Endothelial cell of umbilical vein (primary cell): Measurements from ENCODE around the gene ITGA2. TPM values are rescaled to one million over a fixed set of nuclear protein-coding genes. Genes with fewer than 3 reads are reported as not detected.

ENCODE experiments used
- BruUV-seq: library from RNA; stranded (reverse); fragments of 400-500 nt; replicated peaks from 2 replicates; lab custom pipeline; 2021; lab: Mats Ljungman, UMichigan
- CTCF ChIA-PET: fragments of 300-600, 350-600 bp; sonication (Branson Sonifier 250); formaldehyde crosslinking; loops from one replicate; lab custom pipeline; 2021; ENCODE audit warnings: antibody characterized with exemption, inconsistent platforms; lab: Charles Lee
- POLR2A ChIA-PET: fragments of 300-600, 350-600 bp; sonication (Branson Sonifier 250); formaldehyde crosslinking; loops from one replicate; lab custom pipeline; 2021; ENCODE audit warnings: antibody characterized with exemption, inconsistent platforms; lab: Charles Lee
- DNase-seq: peaks from one replicate; pipeline ENCODE4 v3.0.0-alpha.2; 2011; ENCODE audit warnings: low read depth, low spot score
- FAIRE-seq: peaks from 2 replicates; lab custom pipeline; 2011; peaks lifted over from hg19 to GRCh38; lab: Jason Lieb, UNC
- H2AFZ ChIP-seq: 2 replicates; pipeline ENCODE4 v1.6.0; 2012; ENCODE audit warnings: low read depth, low read length, control low read depth, inconsistent platforms
- H3K27ac ChIP-seq: 2 replicates; pipeline ENCODE4 v1.5.1; 2011; ENCODE audit warnings: low read depth, mild to moderate bottlenecking, control low read depth, low read length, moderate library complexity; ENCODE audit not compliant: insufficient read depth
- H3K27me3 ChIP-seq, 2 experiments: 2 replicates each; pipeline versions ENCODE4 v1.6.0 to v1.6.1; 2011; ENCODE audit warnings: low read length in 2 of 2, mixed read lengths in 1 of 2; ENCODE audit not compliant: control insufficient read depth in 2 of 2, insufficient read depth in 2 of 2
- H3K36me3 ChIP-seq, 2 experiments: 2 replicates in 1 of 2; 3 replicates in 1 of 2; pipeline ENCODE4 v1.5.1; 2011; ENCODE audit warnings: low read length in 2 of 2, mild to moderate bottlenecking in 1 of 2, moderate library complexity in 1 of 2; ENCODE audit not compliant: control insufficient read depth in 2 of 2, insufficient read depth in 2 of 2; ENCODE audit errors: extremely low read depth in 1 of 2
- H3K4me1 ChIP-seq: 3 replicates; pipeline ENCODE4 v1.5.1; 2011; ENCODE audit warnings: mild to moderate bottlenecking, low read length; ENCODE audit not compliant: control insufficient read depth, insufficient read depth; ENCODE audit errors: extremely low read depth
- H3K4me2 ChIP-seq: 2 replicates; pipeline ENCODE4 v1.6.1; 2011; ENCODE audit warnings: low read length, control low read depth, mixed read lengths; ENCODE audit not compliant: insufficient read depth
- H3K4me3 ChIP-seq, 3 experiments: fragments of 200-600 bp in 1 of 3; sonication (generic), shearing (Covaris generic) in 1 of 3; replicated peaks in 1 of 3; 2 replicates each; pipeline ENCODE4 v1.5.1; 2011 to 2016; ENCODE audit warnings: control low read depth in 3 of 3, low read length in 3 of 3, mild to moderate bottlenecking in 2 of 3, inconsistent platforms in 1 of 3, low read depth in 1 of 3, moderate library complexity in 1 of 3; ENCODE audit not compliant: insufficient read depth in 1 of 3
- H3K79me2 ChIP-seq: 2 replicates; pipeline ENCODE4 v1.6.0; 2012; ENCODE audit warnings: low read length, inconsistent platforms; ENCODE audit not compliant: control insufficient read depth, insufficient read depth
- H3K9ac ChIP-seq: replicated peaks from 2 replicates; pipeline ENCODE3; 2011; ENCODE audit warnings: low read length, control low read depth; ENCODE audit not compliant: insufficient read depth; ENCODE audit errors: extremely low read depth
- H3K9me1 ChIP-seq: replicated peaks from 3 replicates; pipeline ENCODE4 v1.6.0; 2011; ENCODE audit warnings: mild to moderate bottlenecking, low read length; ENCODE audit not compliant: control insufficient read depth, insufficient read depth; ENCODE audit errors: extremely low read depth
- H3K9me3 ChIP-seq: replicated peaks from 2 replicates; pipeline ENCODE4 v1.5.1; 2012; ENCODE audit warnings: low read length, inconsistent platforms; ENCODE audit not compliant: control insufficient read depth, insufficient read depth
- H4K20me1 ChIP-seq: replicated peaks from 2 replicates; pipeline ENCODE3; 2011; ENCODE audit warnings: mild to moderate bottlenecking, low read length; ENCODE audit not compliant: control insufficient read depth, insufficient read depth; ENCODE audit errors: extremely low read depth
- CTCF ChIP-seq, 2 donors: IDR thresholded peaks; 1 replicate in 1 of 2; 2 replicates in 1 of 2; pipeline ENCODE4 v1.5.1; 2011; ENCODE audit warnings: low read length in 2 of 2, mild to moderate bottlenecking in 2 of 2, moderate library complexity in 2 of 2, control low read depth in 1 of 2, inconsistent platforms in 1 of 2, low read depth in 1 of 2; ENCODE audit not compliant: insufficient read depth in 1 of 2; ENCODE audit errors: extremely low read depth in 1 of 2
- EZH2 ChIP-seq: IDR thresholded peaks from 2 replicates; pipeline ENCODE4 v1.6.1; 2012; ENCODE audit warnings: borderline replicate concordance, low read depth, mild to moderate bottlenecking, moderate library complexity, low read length, inconsistent platforms; ENCODE audit not compliant: severe bottlenecking
- FOS ChIP-seq: IDR thresholded peaks from 2 replicates; pipeline ENCODE4 v1.6.1; 2011; ENCODE audit warnings: mild to moderate bottlenecking, low read length, moderate library complexity, borderline replicate concordance; ENCODE audit not compliant: insufficient read depth
- GATA2 ChIP-seq: IDR thresholded peaks from 2 replicates; pipeline ENCODE4 v1.7.0; 2011; ENCODE audit warnings: low read depth, mild to moderate bottlenecking, moderate library complexity, mixed read lengths, low read length; ENCODE audit not compliant: insufficient read length, insufficient read depth
- JUN ChIP-seq: IDR thresholded peaks from 2 replicates; pipeline ENCODE4 v1.6.1; 2011; ENCODE audit warnings: borderline replicate concordance, low read depth; ENCODE audit not compliant: insufficient read length, insufficient read depth
- MAX ChIP-seq: IDR thresholded peaks from 2 replicates; pipeline ENCODE4 v1.6.1; 2011; ENCODE audit not compliant: insufficient read depth, insufficient read length
- MYC ChIP-seq: IDR thresholded peaks from one replicate; pipeline ENCODE4 v1.6.1; 2011; ENCODE audit warnings: mild to moderate bottlenecking, low read depth, low read length
- POLR2A ChIP-seq: IDR thresholded peaks from 2 replicates; pipeline ENCODE4 v1.6.1; 2012; ENCODE audit warnings: low read depth, mild to moderate bottlenecking, control low read depth, low read length
- POLR2AphosphoS5 ChIP-seq: IDR thresholded peaks from 2 replicates; pipeline ENCODE4 v1.6.1; 2012; ENCODE audit warnings: low read depth, mild to moderate bottlenecking, control low read depth, low read length, moderate library complexity; ENCODE audit not compliant: insufficient read depth
- dilution Hi-C: fragments of 300-500 bp; cut with MboI; formaldehyde crosslinking; loops from one replicate; pipeline ENCODE4 v1.15.0; 2019; ENCODE audit warnings: low sequenced_read_pairs; ENCODE audit not compliant: extremely low pct_ligation_motif_present
- intact Hi-C: fragments of 100-400 bp; cut with micrococcal nuclease; formaldehyde crosslinking; loops from one replicate; pipeline ENCODE4 v1.10.0; 2022
- polyA plus RNA-seq, 4 experiments: library from polyadenylated mRNA; depleted of rRNA in 3 of 4; stranded (reverse) in 3 of 4; unstranded in 1 of 4; fragments of >200 nt; gene quantifications; 2 replicates each; pipeline versions ENCODE4 v1.2.1 to v1.2.3, GENCODE V29; 2011 to 2012; ENCODE audit warnings: missing spikeins in 1 of 4
- total RNA-seq: library from RNA; stranded (reverse); gene quantifications from 2 replicates; pipeline ENCODE4 v1.2.3, GENCODE V29; 2021

The ITGA2 gene
- total and polyA plus RNA-seq, 2 donors (not counting 3 experiments of a cell fraction or from before 2014, with no cell fraction given), result 11.2 to 62.3 TPM

- DNase-seq (peak; percentile 94), FAIRE-seq (peak; percentile 83)
- H3K27me3 ChIP-seq, result no peaks in the 10 kb centered on the region
- dilution Hi-C loops, result no loop called here
- H3K9me3 ChIP-seq, result no peaks in the 10 kb centered on the region
- H3K9me1 ChIP-seq, result no peaks in the 10 kb centered on the region
- H3K36me3 ChIP-seq, result no peaks in the 10 kb centered on the region
- intact Hi-C loops, result loop anchor here (1.0 kb wide), 1 partner anchor 309 kb away; no protein-coding TSS in a partner anchor
- H3K4me1 ChIP-seq, result peaks cover 16% of the 10 kb centered on the region
- no peak within 1 kb of the TSS for H3K27ac ChIP-seq
- no peaks in the 10 kb centered on the region for H4K20me1 ChIP-seq
- CTCF ChIA-PET, result interaction anchor here (0.7 to 1.3 kb wide), 10 partner anchors 13 to 1407 kb away, joined by 3 to 18 read pairs (median 3); no protein-coding TSS in a partner anchor
- H3K9ac ChIP-seq, result peak within 1 kb of the TSS; percentile 39
- H3K4me3 ChIP-seq, result peak within 1 kb of the TSS; percentile 67 to 88 (median 71)
- no peak for TF ChIP-seq GATA2
- TF ChIP-seq POLR2A, result peak; percentile 96
- TF ChIP-seq POLR2AphosphoS5, result peak; percentile 95
- H3K79me2 ChIP-seq, result peaks cover 1% of the 10 kb centered on the region
- POLR2A ChIA-PET, result interaction anchor here (1.0 kb wide), 2 partner anchors 120 to 161 kb away, joined by 3 read pairs; partner anchors contain the start of gene ITGA2
- peak within 1 kb of the TSS; percentile 67 for H2AFZ ChIP-seq
- peak within 1 kb of the TSS; percentile 96 for H3K4me2 ChIP-seq
- BruUV-seq, result no TSS peak
Measured at GRCh38 chr5:53109443-53110127, 120.4 kb downstream of the ITGA2 start, which contains the start of gene MOCS2. MOCS2 (minus strand) TSS chr5:53109757; CDS start chr5:53107174, 2,583 bp downstream.

GRCh38 chr5:53110156-53110555 lies 121.0 kb downstream of the ITGA2 start:
- peak overlapping the region; percentile 64 for H2AFZ ChIP-seq
- H3K4me1 ChIP-seq, result peaks cover 16% of the 10 kb centered on the region
- TF ChIP-seq FOS, result no peak
- no peak for TF ChIP-seq MYC
- TF ChIP-seq CTCF (IDR thresholded peaks at IDR 0.05; ENCODE audit: extremely low read depth in 1 of 2, insufficient read depth in 1 of 2, low read depth in 1 of 2, low read length in 2 of 2), result no peak
- no peak for TF ChIP-seq POLR2AphosphoS5
- TF ChIP-seq GATA2, result no peak
- TF ChIP-seq JUN, result no peak
- TF ChIP-seq POLR2A, result no peak
- TF ChIP-seq EZH2, result no peak
- TF ChIP-seq MAX, result no peak
- POLR2A ChIA-PET, result interaction anchor here (1.0 kb wide), 2 partner anchors 121 to 162 kb away, joined by 3 read pairs; partner anchors contain the start of gene ITGA2
- DNase-seq, result no peak
- H3K9ac ChIP-seq, result peak overlapping the region; percentile 39
- no peaks in the 10 kb centered on the region for H3K27me3 ChIP-seq
- no peak overlapping the region for H3K27ac ChIP-seq
- dilution Hi-C loops, result no loop called here
- intact Hi-C loops, result no loop called here
- H3K4me3 ChIP-seq, result peak overlapping the region in 2 of 3 experiments; percentile 71 to 88
- TSS peak; percentile 88 for BruUV-seq
- peaks cover 1% of the 10 kb centered on the region for H3K79me2 ChIP-seq
- no peaks in the 10 kb centered on the region for H3K36me3 ChIP-seq
- no peaks in the 10 kb centered on the region for H3K9me1 ChIP-seq
- H3K9me3 ChIP-seq, result no peaks in the 10 kb centered on the region
- no peak for FAIRE-seq
- CTCF ChIA-PET, result interaction anchor here (0.7 to 1.3 kb wide), 8 partner anchors 13 to 1407 kb away, joined by 3 to 18 read pairs (median 3); no protein-coding TSS in a partner anchor
- no peaks in the 10 kb centered on the region for H4K20me1 ChIP-seq
- peak overlapping the region; percentile 43 for H3K4me2 ChIP-seq
